ENCODE data around the gene OR5F1.

Gene OR5F1

DNA sequence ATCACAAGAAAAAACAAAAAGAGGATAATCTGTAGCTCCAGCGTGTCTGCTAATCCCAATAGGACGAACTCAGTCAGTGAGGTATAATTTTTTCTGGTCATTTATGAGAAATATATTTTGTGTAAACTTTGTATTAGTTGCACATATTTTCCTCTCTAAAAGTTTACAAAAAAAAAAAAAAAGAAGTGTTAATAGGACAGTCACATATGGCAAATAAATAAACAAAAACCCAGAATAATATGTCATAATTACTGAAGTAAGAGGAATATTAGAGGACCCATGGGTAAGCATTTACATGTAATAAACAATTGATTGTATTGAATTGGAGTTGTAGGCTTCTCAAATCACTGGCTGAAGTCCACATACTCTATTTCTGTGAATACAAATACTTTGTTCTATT is at the start of gene OR5F1:
TSS of gene OR5F1 (minus strand) at position 101 of the 400 bp plus-strand sequence. CDS start at position 101, 0 bp downstream.
- no peak for DNase-seq (ENCODE audit: low read depth)

DNA sequence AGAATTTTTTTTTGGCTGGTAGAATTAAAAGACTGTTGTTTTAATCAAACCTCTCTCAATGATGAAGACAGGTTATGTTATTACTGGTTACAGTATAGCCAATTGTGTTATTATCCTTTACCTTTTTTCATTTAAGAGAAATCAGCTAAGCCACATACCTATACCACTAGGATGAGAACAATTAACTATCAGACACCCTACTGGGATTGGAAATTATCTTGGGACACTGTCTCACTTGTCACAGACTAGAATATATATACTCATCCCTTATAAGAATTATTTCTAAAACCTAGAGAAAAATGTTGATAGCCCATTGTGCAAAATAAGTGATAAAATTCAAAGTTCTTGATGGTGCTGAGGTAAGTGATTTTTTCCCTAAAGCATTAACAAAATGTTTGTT is 32.9 kb upstream of the OR5F1 start, which contains the start of gene OR5AS1:
TSS of gene OR5AS1 (plus strand) at position 301 of the 400 bp plus-strand sequence. CDS start 2,765 bp downstream, outside the sequence.
- DNase-seq (ENCODE audit: low read depth) = no peak

DNA sequence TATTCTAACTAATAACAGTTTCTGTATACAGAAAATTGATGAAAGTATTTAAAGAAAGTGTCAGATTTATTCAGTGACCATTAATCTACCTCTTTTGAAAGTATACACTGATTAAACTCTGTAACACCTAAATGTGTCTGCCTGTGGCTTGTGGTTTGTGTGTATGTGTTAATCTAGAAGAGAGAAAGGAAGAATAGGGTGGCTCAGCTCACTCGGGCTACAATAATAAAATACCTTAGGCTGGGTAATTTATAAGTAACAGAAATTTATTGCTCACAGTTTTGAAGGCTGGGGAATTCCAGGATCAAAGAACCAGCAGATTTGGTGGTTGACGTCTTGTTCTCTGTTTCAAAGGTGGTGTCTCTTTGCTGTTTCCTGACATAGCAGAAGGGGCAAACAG is 19.4 kb upstream of the OR5F1 start:
- DNase-seq (ENCODE audit: low read depth) = no peak

GRCh38 chr11:56010716-56011115 is 16.3 kb upstream of the OR5F1 start:
- no peak for DNase-seq (ENCODE audit: low read depth)

DNA sequence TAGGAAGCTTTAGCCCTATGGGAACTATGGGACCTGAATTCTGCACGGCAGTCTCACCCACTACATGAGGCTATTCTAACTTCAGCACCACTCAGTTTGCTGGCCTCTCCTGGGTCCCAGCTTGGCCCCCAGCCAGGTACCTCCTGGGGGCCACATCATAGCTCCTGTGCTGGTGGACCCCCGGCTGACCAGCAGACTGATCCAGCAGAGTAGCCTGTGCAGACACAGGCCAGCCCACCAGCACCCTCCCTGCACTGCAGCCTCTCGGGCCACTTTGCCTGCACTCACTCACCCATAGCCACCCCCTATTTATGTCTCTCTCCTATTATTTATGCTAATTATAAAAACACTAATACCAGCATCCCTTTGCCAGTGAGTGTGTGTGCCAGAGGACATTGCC is 23.5 kb downstream of the OR5F1 start:
- DNase-seq (ENCODE audit: low read depth) = no peak

DNA sequence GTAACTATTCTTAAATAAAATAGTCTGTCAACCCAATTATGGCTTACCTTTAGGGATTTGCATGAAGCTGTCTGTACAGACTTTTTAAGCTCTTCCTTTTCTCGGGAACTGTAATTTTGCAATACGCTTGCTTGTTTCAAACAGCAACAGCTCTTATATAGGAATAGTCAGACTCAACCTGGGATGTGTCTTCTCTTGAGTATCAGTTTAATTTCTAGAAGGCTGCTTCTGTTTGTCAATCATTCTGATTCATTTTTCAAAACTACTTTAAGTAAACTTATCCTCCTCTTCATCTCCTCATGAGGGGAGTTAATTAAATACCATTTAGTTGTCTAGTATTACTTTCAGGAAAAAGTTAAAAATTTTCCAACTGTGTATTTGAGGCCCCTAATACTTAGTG is 24.6 kb downstream of the OR5F1 start, which contains the start of gene OR10AG1:
TSS of gene OR10AG1 (minus strand) at position 101 of the 400 bp plus-strand sequence. CDS start at position 63, 38 bp downstream.
- no peak for DNase-seq (ENCODE audit: low read depth)

DNA sequence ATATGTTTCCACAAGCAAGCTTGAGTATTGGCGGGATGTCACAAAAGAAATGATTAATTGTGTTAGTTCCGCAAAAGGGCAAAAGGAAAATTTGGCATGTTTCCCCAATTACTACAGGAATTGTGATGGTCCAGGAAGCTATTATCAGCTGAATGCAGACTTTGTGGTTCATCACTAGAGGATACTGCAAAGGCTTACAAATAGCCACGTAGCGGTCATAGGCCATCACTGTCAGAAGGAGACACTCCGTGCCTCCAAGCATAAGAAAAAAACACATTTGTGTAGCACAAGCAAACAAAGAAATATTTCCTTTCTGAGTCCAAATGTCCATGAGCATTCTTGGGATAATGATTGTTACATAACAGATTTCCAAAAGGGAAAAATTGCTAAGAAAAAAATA is 26.5 kb downstream of the OR5F1 start:
- DNase-seq (ENCODE audit: low read depth) = no peak

GRCh38 chr11:55966391-55966790 is 28.0 kb downstream of the OR5F1 start:
- DNase-seq (ENCODE audit: low read depth) = no peak

GRCh38 chr11:55956521-55956920 is 37.9 kb downstream of the OR5F1 start:
- no peak for DNase-seq (ENCODE audit: low read depth)

GRCh38 chr11:55949330-55949729 is 45.1 kb downstream of the OR5F1 start:
- no peak for DNase-seq (ENCODE audit: low read depth)
